Measurements from ENCODE around the gene SCAMP1. TPM values are rescaled to one million over a fixed set of nuclear protein-coding genes. Genes with fewer than 3 reads are reported as not detected.

Gene SCAMP1
- total and polyA plus RNA-seq, 2 of the 8 experiments (the other 6 are each of a cell fraction or from before 2014, with no cell fraction given): 18.6 to 55.9 TPM

GRCh38 chr5:78369680-78370079 lies 9.3 kb downstream of the SCAMP1 start:
- Histone ChIP-seq H4K8ac (ENCODE audit: extremely low read depth, insufficient read depth, low read length) (no peak overlapping the region), H2BK120ac (replicated peaks; ENCODE audit: low read depth, low read length) (no peak overlapping the region), H3K27ac (ENCODE audit: low read depth, low read length) (no peak overlapping the region), H3K27me3 (replicated peaks in 1 of 4; ENCODE audit: control insufficient read depth in 3 of 4, extremely low read depth in 1 of 4, insufficient read depth in 3 of 4, low read length in 3 of 4) (no peaks in the 10 kb centered on the region), H4K5ac (ENCODE audit: insufficient read length, low read depth, low read length) (no peak overlapping the region), H4K20me1 (replicated peaks in 1 of 2; ENCODE audit: control insufficient read depth in 1 of 2, insufficient read depth in 2 of 2, low read length in 2 of 2) (peaks cover 0 to 2% of the 10 kb centered on the region in 2 experiments), H3K4ac (replicated peaks; ENCODE audit: insufficient read length, low read depth, low read length) (no peak overlapping the region), H3K4me2 (ENCODE audit: insufficient read depth in 1 of 2, low read depth in 2 of 2, low read length in 2 of 2) (no peak overlapping the region), H3K23me2 (ENCODE audit: low read depth, low read length) (no peaks in the 10 kb centered on the region), H3K9me3 (ENCODE audit: insufficient read depth in 2 of 2, low read depth in 1 of 2, low read length in 1 of 2) (no peaks in the 10 kb centered on the region), H3K14ac (ENCODE audit: insufficient read length) (no peak overlapping the region), H4K91ac (replicated peaks; ENCODE audit: insufficient read length, low read length) (no peak overlapping the region), H3K23ac (ENCODE audit: insufficient read length) (no peak overlapping the region), H3K4me1 (replicated peaks in 1 of 4; ENCODE audit: control insufficient read depth in 3 of 4, insufficient read depth in 4 of 4, low read length in 3 of 4) (no peaks in the 10 kb centered on the region; a peak in 1 of 7 replicates), H3K79me1 (ENCODE audit: low read depth, low read length) (no peaks in the 10 kb centered on the region), H2AK5ac (ENCODE audit: low read depth, low read length) (no peak overlapping the region), H2BK12ac (ENCODE audit: low read depth, low read length) (no peak overlapping the region), H2BK15ac (ENCODE audit: low read length) (no peak overlapping the region), H2AFZ (ENCODE audit: low read length) (no peak overlapping the region), H3K18ac (ENCODE audit: extremely low read depth, low read length) (no peak overlapping the region), H3K79me2 (ENCODE audit: control insufficient read depth in 1 of 2, insufficient read depth in 2 of 2, low read length in 2 of 2) (peaks cover 3 to 83% of the 10 kb centered on the region in 2 experiments; a peak in 2 of 4 replicates), H2BK5ac (ENCODE audit: low read depth, low read length) (no peak overlapping the region), H3K9ac (replicated peaks in 1 of 4; ENCODE audit: extremely low read depth in 1 of 4, low read depth in 3 of 4, low read length in 3 of 4) (no peak overlapping the region), H3K36me3 (ENCODE audit: control insufficient read depth in 2 of 4, insufficient read depth in 4 of 4, low read length in 3 of 4) (no peaks in the 10 kb centered on the region), H2BK20ac (ENCODE audit: low read length) (no peak overlapping the region), H3K4me3 (ENCODE audit: extremely low read depth in 1 of 4, insufficient read depth in 2 of 4, low read depth in 3 of 4, low read length in 4 of 4) (no peak overlapping the region), H3K56ac (replicated peaks; ENCODE audit: insufficient read length, low read depth, low read length) (no peak overlapping the region)
- POLR2A ChIA-PET (ENCODE audit: partially characterized antibody): no interaction called here
- CTCF ChIA-PET (ENCODE audit: partially characterized antibody): no interaction called here
- WGBS, 2 experiments (ENCODE audit: extremely low coverage in 1 of 2, insufficient coverage in 1 of 2, insufficient read length in 1 of 2, insufficient replicate concordance in 2 of 2, low coverage in 1 of 2, low lambda C conversion rate in 2 of 2, missing lambda C conversion rate in 1 of 2): 85% methylated on average over 2 of the region's 2 CpGs; no CpG with 5 or more reads in 1 of the 2 experiments
- DNase-seq (ENCODE audit: low read depth in 1 of 2, low spot score in 2 of 2) (no peak), FAIRE-seq (no peak)
- TF ChIP-seq CTBP2 (IDR thresholded peaks at IDR 0.05; ENCODE audit: borderline replicate concordance, insufficient read depth, insufficient read length, low read length) (no peak), EP300 (IDR thresholded peaks at IDR 0.05; ENCODE audit: borderline replicate concordance in 1 of 2, low read depth in 2 of 2, low read length in 2 of 2) (no peak), PHF8 (conservative IDR thresholded peaks at IDR 0.05; ENCODE audit: low read depth, low read length) (no peak), KDM5A (IDR thresholded peaks at IDR 0.05; ENCODE audit: low read length) (no peak), RBBP5 (IDR thresholded peaks at IDR 0.05; ENCODE audit: borderline replicate concordance, low read depth, low read length) (no peak), CEBPB (IDR thresholded peaks at IDR 0.05; ENCODE audit: low read depth, low read length) (no peak), POU5F1 (IDR thresholded peaks at IDR 0.05; ENCODE audit: low read depth, low read length) (no peak), MAX (IDR thresholded peaks at IDR 0.05) (no peak), RNF2 (IDR thresholded peaks at IDR 0.05; ENCODE audit: borderline replicate concordance, low read depth, low read length, missing control alignments, poor library complexity, severe bottlenecking) (no peak), YY1 (IDR thresholded peaks at IDR 0.05; ENCODE audit: low read depth, low read length) (no peak), ATF3 (IDR thresholded peaks at IDR 0.05; ENCODE audit: insufficient read depth, low read depth, low read length) (no peak), RFX5 (IDR thresholded peaks at IDR 0.05; ENCODE audit: borderline replicate concordance, low read depth, low read length) (no peak), SIX5 (IDR thresholded peaks at IDR 0.05; ENCODE audit: low read depth, low read length) (no peak)
